Measurements from ENCODE around the gene LYL1.

Gene LYL1

DNA sequence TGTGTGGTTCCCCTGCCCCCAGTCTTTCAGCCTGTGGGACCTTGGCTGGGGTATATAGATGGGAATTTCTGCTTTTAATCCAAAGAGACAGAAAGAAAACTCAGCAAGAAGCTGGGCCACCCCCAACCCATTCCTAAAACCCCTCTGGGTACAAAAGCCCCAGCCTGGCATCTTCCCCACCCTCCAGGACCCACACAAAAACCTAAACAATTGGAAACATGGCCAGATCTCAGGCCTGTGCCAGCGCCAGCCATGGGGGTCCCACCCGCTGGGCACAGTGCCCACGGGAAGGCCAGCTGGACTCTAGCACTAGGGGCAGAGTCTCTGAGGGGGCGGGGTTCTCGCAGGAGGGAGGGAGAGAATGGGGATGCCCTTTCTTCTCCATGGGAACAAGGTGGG is 8.6 kb downstream of the LYL1 start:
- no peak for TF ChIP-seq CTCF (IDR thresholded peaks at IDR 0.05; ENCODE audit: low read length, missing control alignments)
- H3K4me3 ChIP-seq (replicated peaks; ENCODE audit: low read depth, low read length), result no peak overlapping the region
- no peak for DNase-seq (ENCODE audit: low read depth)

- TF ChIP-seq CTCF (IDR thresholded peaks at IDR 0.05; ENCODE audit: low read length, missing control alignments), result peak; percentile 83
- peak; percentile 87 for DNase-seq (ENCODE audit: low read depth)
- H3K4me3 ChIP-seq (replicated peaks; ENCODE audit: low read depth, low read length), result no peak overlapping the region
Measured at GRCh38 chr19:13093407-13094105, 9.1 kb downstream of the LYL1 start.

DNA sequence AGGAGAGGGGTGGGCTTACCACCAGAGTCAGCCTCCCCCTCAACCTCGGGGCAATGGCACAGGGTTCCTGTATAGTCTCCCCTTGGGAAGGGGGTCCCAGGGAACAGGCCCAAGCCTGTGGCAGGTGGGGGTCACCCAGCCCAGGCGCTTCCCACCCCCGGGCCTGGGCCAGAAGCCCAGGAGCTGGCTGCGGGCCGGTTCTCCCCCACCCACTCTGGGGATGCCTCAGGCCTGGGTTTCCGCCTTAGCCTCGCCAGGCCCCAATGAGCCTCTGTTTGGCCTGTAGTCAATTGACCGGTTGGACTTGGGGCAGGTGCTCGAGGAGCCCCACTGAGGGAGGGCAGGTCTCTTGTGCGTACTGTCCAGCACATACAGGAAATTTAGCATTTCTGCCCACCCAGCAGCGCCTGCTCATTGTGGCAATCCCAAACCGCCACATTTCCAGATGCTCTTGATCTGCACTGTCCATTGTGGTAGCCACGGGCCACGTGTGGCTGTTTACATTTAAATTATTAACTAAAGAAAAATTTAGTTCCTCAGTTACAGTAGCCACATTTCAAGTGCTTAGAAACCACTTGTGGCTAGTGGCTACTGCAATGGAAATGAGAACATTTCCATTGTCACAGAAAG is 9.9 kb downstream of the LYL1 start:
- no peak for DNase-seq (ENCODE audit: low read depth)
- TF ChIP-seq CTCF (IDR thresholded peaks at IDR 0.05; ENCODE audit: low read length, missing control alignments), result no peak
- H3K4me3 ChIP-seq (replicated peaks; ENCODE audit: low read depth, low read length), result no peak overlapping the region

GRCh38 chr19:13092158-13092543 is 10.5 kb downstream of the LYL1 start:
- no peak for DNase-seq (ENCODE audit: low read depth)
- TF ChIP-seq CTCF (IDR thresholded peaks at IDR 0.05; ENCODE audit: low read length, missing control alignments), result no peak

DNA sequence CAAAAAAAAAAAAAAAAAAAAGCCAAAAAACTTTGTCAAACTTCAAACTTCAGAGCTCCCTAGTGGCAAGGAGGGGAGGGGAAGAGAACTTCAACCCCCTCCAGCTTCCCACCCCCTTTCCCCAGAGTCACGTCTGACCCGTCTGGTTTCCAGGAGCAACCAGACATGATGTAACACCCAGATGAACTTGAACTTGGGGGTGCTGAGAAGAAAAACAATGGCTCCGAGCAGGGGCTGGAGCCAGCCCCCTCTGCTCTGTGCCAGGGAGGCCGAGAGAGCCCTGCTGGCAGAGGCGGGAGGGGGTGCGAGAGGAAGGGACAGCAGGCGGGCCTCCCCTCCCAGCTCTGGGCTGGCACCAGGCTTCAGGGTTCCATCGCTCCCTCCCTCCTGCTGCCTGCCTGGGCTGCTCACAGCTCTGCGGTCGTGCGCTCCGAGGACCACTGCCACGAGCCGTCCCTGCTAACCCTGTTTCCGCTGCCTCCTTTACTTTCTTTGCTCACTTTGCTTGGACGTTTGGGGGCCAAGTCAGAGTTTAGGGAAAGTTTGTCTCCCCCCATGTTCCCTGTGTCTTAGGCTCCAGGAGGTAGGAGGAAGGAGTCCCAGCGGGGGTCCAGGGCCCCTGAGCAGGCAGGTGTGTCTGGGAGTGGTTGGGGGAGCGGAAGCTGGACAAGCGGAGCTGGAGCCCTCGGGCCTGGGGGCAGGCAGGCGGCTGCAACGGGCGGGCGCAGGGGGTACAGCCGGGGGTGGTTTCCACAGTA is 11.1 kb downstream of the LYL1 start:
- no peak for TF ChIP-seq CTCF (IDR thresholded peaks at IDR 0.05; ENCODE audit: low read length, missing control alignments)
- DNase-seq (ENCODE audit: low read depth), result peak; percentile 94
- H3K4me3 ChIP-seq (replicated peaks; ENCODE audit: low read depth, low read length), result no peak overlapping the region

More at GRCh38 chr19:13092158-13092543, 10.5 kb downstream of the LYL1 start:
- no peak overlapping the region for H3K4me3 ChIP-seq (replicated peaks; ENCODE audit: low read depth, low read length)

GRCh38 chr19:13090511-13091231 is 12.0 kb downstream of the LYL1 start:
- TF ChIP-seq CTCF (IDR thresholded peaks at IDR 0.05; ENCODE audit: low read length, missing control alignments), result no peak
- no peak for DNase-seq (ENCODE audit: low read depth)
- no peak overlapping the region for H3K4me3 ChIP-seq (replicated peaks; ENCODE audit: low read depth, low read length)

Data from fibroblast of pulmonary artery (primary cell).